OCI-M2 (cell line): ENCODE data around the gene RNLS.

Source experiments
- DNase-seq: peaks from one replicate; lab custom pipeline; 2025; ENCODE audit not compliant: unreplicated experiment; lab: John Stamatoyannopoulos, UW

The RNLS gene

GRCh38 chr10:88582806-88583583 is at the start of gene RNLS:
RNLS (minus strand) TSS chr10:88583318.
- no peak for DNase-seq

GRCh38 chr10:88624840-88625239 is 41.7 kb upstream of the RNLS start:
- DNase-seq = no peak

GRCh38 chr10:88623835-88624234 is 40.7 kb upstream of the RNLS start:
- DNase-seq = no peak

GRCh38 chr10:88620441-88620840 is 37.3 kb upstream of the RNLS start:
- no peak for DNase-seq

GRCh38 chr10:88618496-88618895 is 35.4 kb upstream of the RNLS start:
- no peak for DNase-seq

GRCh38 chr10:88617772-88618300 is 34.7 kb upstream of the RNLS start:
- no peak for DNase-seq

- no peak for DNase-seq
These were observed 33.3 kb upstream of the RNLS start for GRCh38 chr10:88616250-88616977.

GRCh38 chr10:88608780-88609179 is 25.7 kb upstream of the RNLS start:
- no peak for DNase-seq

GRCh38 chr10:88608052-88608732 is 25.1 kb upstream of the RNLS start:
- no peak for DNase-seq

GRCh38 chr10:88598055-88598454 is 14.9 kb upstream of the RNLS start:
- no peak for DNase-seq

GRCh38 chr10:88594482-88594881 is 11.4 kb upstream of the RNLS start:
- no peak for DNase-seq

- no peak for DNase-seq
These were observed 9.8 kb upstream of the RNLS start for GRCh38 chr10:88592906-88593305.

GRCh38 chr10:88592381-88592780 is 9.3 kb upstream of the RNLS start:
- DNase-seq = no peak

- DNase-seq = no peak
These were observed 3.3 kb upstream of the RNLS start, which contains the start of gene LIPJ for GRCh38 chr10:88586462-88586861. LIPJ (plus strand) TSS chr10:88586762; CDS start chr10:88590688, 3,926 bp downstream.

GRCh38 chr10:88583584-88583957 is 453 bp upstream of the RNLS start:
- no peak for DNase-seq

- no peak for DNase-seq
These were observed 710 bp downstream of the RNLS start for GRCh38 chr10:88582411-88582805.

GRCh38 chr10:88565072-88565471 is 18.0 kb downstream of the RNLS start:
- no peak for DNase-seq

- DNase-seq = no peak
These were observed 21.0 kb downstream of the RNLS start for GRCh38 chr10:88562152-88562551.

- no peak for DNase-seq
These were observed 25.5 kb downstream of the RNLS start for GRCh38 chr10:88557658-88558057.

GRCh38 chr10:88557256-88557655 is 25.9 kb downstream of the RNLS start:
- no peak for DNase-seq

GRCh38 chr10:88555190-88555908 is 27.8 kb downstream of the RNLS start:
- DNase-seq = no peak
